ENCODE measurements around the gene WASHC3.

DNA sequence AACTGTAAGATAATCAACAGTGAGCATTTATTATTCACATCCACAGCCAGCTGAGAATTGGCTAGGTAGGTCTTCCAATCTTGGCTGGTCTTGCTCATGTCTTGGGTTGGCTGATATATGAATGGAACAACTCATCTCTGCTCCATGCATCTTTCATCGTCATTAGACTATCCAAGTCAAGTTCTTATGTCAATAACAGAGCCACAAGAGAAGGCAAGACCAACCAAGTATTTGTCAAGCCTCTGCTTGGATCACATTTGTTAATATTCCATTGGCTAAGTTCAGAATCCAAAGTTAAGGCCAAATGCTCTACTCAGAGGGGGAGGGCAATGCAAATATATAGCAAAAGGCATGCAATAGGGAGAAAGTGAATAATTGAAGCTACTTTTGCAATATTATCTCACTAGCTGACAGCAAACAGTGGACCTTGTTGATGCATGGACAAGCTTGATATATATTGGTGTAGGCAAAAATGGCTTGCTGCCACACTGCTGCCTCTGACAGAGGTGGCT is 53.1 kb downstream of the WASHC3 start:
- TF ChIP-seq POLR2A (IDR thresholded peaks at IDR 0.05) (no peak), EP300 (IDR thresholded peaks at IDR 0.05) (no peak), POLR2AphosphoS5 (IDR thresholded peaks at IDR 0.05) (no peak)
- TF ChIP-seq, protein P1, sequence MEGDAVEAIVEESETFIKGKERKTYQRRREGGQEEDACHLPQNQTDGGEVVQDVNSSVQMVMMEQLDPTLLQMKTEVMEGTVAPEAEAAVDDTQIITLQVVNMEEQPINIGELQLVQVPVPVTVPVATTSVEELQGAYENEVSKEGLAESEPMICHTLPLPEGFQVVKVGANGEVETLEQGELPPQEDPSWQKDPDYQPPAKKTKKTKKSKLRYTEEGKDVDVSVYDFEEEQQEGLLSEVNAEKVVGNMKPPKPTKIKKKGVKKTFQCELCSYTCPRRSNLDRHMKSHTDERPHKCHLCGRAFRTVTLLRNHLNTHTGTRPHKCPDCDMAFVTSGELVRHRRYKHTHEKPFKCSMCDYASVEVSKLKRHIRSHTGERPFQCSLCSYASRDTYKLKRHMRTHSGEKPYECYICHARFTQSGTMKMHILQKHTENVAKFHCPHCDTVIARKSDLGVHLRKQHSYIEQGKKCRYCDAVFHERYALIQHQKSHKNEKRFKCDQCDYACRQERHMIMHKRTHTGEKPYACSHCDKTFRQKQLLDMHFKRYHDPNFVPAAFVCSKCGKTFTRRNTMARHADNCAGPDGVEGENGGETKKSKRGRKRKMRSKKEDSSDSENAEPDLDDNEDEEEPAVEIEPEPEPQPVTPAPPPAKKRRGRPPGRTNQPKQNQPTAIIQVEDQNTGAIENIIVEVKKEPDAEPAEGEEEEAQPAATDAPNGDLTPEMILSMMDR (IDR thresholded peaks at IDR 0.05), result no peak

All from stomach (tissue), 4 donors.